GM23248 (cell line): Measurements from ENCODE around the gene MRPL57. TPM values are rescaled to one million over a fixed set of nuclear protein-coding genes. Genes with fewer than 3 reads are reported as not detected.

ENCODE experiments used
- DNase-seq: peaks from one replicate; pipeline ENCODE4 v3.0.0-alpha.2; 2015
- H2AFZ ChIP-seq: fragments of 200-600 bp; sonication (generic); 2 replicates; pipeline ENCODE4 v1.6.1; 2016; ENCODE audit warnings: antibody characterized with exemption
- H3F3A ChIP-seq: fragments of 200-600 bp; sonication (generic); 2 replicates; pipeline ENCODE4 v1.6.1; 2016; ENCODE audit warnings: mild to moderate bottlenecking, antibody characterized with exemption, mixed run types; ENCODE audit not compliant: insufficient read depth
- H3K27ac ChIP-seq: fragments of 200-600 bp; sonication (generic); 2 replicates; pipeline ENCODE4 v1.5.1; 2016; ENCODE audit warnings: mild to moderate bottlenecking
- H3K27me3 ChIP-seq: fragments of 200-600 bp; sonication (generic); replicated peaks from 2 replicates; pipeline ENCODE4 v1.6.1; 2016; ENCODE audit warnings: mild to moderate bottlenecking; ENCODE audit not compliant: insufficient read depth
- H3K36me3 ChIP-seq: fragments of 200-600 bp; sonication (generic); 2 replicates; pipeline ENCODE4 v1.6.1; 2016; ENCODE audit warnings: low read depth, mild to moderate bottlenecking
- H3K4me1 ChIP-seq: fragments of 200-600 bp; sonication (generic); 2 replicates; pipeline ENCODE4 v1.6.1; 2016; ENCODE audit warnings: mild to moderate bottlenecking; ENCODE audit not compliant: insufficient read depth
- H3K4me2 ChIP-seq: fragments of 200-600 bp; sonication (generic); one replicate; pipeline ENCODE4 v1.6.1; 2016; ENCODE audit warnings: mild to moderate bottlenecking; ENCODE audit not compliant: unreplicated experiment
- H3K4me3 ChIP-seq: fragments of 200-600 bp; sonication (generic); 2 replicates; pipeline ENCODE4 v1.5.1; 2016; ENCODE audit warnings: mild to moderate bottlenecking
- H3K79me2 ChIP-seq: fragments of 200-600 bp; sonication (generic); 2 replicates; pipeline ENCODE4 v1.6.1; 2016; ENCODE audit warnings: mild to moderate bottlenecking; ENCODE audit not compliant: insufficient read depth
- H3K9ac ChIP-seq: fragments of 200-600 bp; sonication (generic); 2 replicates; pipeline ENCODE4 v1.6.1; 2016; ENCODE audit warnings: mild to moderate bottlenecking
- H3K9me2 ChIP-seq: fragments of 200-600 bp; sonication (generic); 2 replicates; pipeline ENCODE4 v1.6.1; 2016; ENCODE audit warnings: mixed run types, mild to moderate bottlenecking, moderate library complexity; ENCODE audit not compliant: insufficient read depth
- H3K9me3 ChIP-seq: fragments of 200-600 bp; sonication (generic); one replicate; pipeline ENCODE4 v1.6.1; 2017; ENCODE audit warnings: low read depth
- H4K20me1 ChIP-seq: fragments of 200-600 bp; sonication (generic); 2 replicates; pipeline ENCODE4 v1.6.0; 2016; ENCODE audit not compliant: insufficient read depth
- EZH2 ChIP-seq: fragments of 200-600 bp; sonication (generic); IDR thresholded peaks from 2 replicates; pipeline ENCODE4 v1.6.1; 2018; ENCODE audit warnings: antibody characterized with exemption, mild to moderate bottlenecking; ENCODE audit not compliant: insufficient read depth, poor library complexity, severe bottlenecking
- EZH2phosphoT487 ChIP-seq: fragments of 200-600 bp; sonication (generic); IDR thresholded peaks from 2 replicates; pipeline ENCODE4 v1.6.1; 2018; ENCODE audit warnings: antibody characterized with exemption, moderate library complexity, mild to moderate bottlenecking, low read depth; ENCODE audit not compliant: insufficient read depth
- WGBS, 2 experiments: methylation state at CpG; one replicate each; pipeline ENCODE4 v1.1.6; 2015 to 2017; ENCODE audit warnings: low lambda C conversion rate in 2 of 2, low coverage in 1 of 2; ENCODE audit errors: missing lambda C conversion rate in 2 of 2; 5-methylcytosine and 5-hydroxymethylcytosine counted together
- in situ Hi-C: fragments of 300-500 bp; cut with MboI; formaldehyde crosslinking; loops from 2 replicates; pipeline ENCODE4 v1.15.0; 2020
- polyA plus RNA-seq: library from polyadenylated mRNA; unstranded; fragments of >200 nt; fragmentation: Nextera tagmentation; extraction: Ambion mirVana; gene quantifications from 2 replicates; pipeline ENCODE4 v1.2.1, GENCODE V29; 2016
- total RNA-seq: library from RNA; depleted of rRNA; stranded (reverse); fragments of >200 nt; shearing (Covaris generic); gene quantifications from 2 replicates; pipeline ENCODE4 v1.2.3, GENCODE V29; 2014

The MRPL57 gene
- total and polyA plus RNA-seq, 2 experiments from 2014 or later, result 20.5 to 43.4 TPM

GRCh38 chr13:21137696-21138095 is 38.8 kb upstream of the MRPL57 start:
- H3K4me3 ChIP-seq, result no peak overlapping the region
- H3K4me1 ChIP-seq, result peaks cover 30% of the 10 kb centered on the region
- WGBS, 2 experiments, result 57 to 68% methylated on average over 5 of the region's 5 CpGs
- H2AFZ ChIP-seq, result no peak overlapping the region
- H3K79me2 ChIP-seq, result peaks cover 23% of the 10 kb centered on the region
- no peak overlapping the region for H3K9ac ChIP-seq
- H3F3A ChIP-seq, result no peaks in the 10 kb centered on the region
- TF ChIP-seq EZH2phosphoT487 (no peak), EZH2 (no peak)
- no peaks in the 10 kb centered on the region for H3K9me3 ChIP-seq
- H3K27ac ChIP-seq, result no peak overlapping the region
- peaks cover 1% of the 10 kb centered on the region; the same call in 1 of the 2 replicates for H4K20me1 ChIP-seq
- in situ Hi-C loops, result no loop called here
- no peak overlapping the region for H3K4me2 ChIP-seq
- no peaks in the 10 kb centered on the region for H3K27me3 ChIP-seq
- DNase-seq, result peak; percentile 53
- H3K9me2 ChIP-seq, result no peaks in the 10 kb centered on the region
- peaks cover 5% of the 10 kb centered on the region; the same call in 1 of the 2 replicates for H3K36me3 ChIP-seq

- H4K20me1 ChIP-seq, result peaks cover 3% of the 10 kb centered on the region; the same call in 1 of the 2 replicates
- H3F3A ChIP-seq, result no peaks in the 10 kb centered on the region
- H3K27me3 ChIP-seq, result no peaks in the 10 kb centered on the region
- in situ Hi-C loops, result no loop called here
- H3K9ac ChIP-seq, result no peak overlapping the region
- H3K36me3 ChIP-seq, result peaks cover 13% of the 10 kb centered on the region; the same call in 1 of the 2 replicates
- TF ChIP-seq EZH2 (no peak), EZH2phosphoT487 (no peak)
- no peaks in the 10 kb centered on the region for H3K9me2 ChIP-seq
- H3K79me2 ChIP-seq, result peaks cover 32% of the 10 kb centered on the region
- H3K4me2 ChIP-seq, result no peak overlapping the region
- H3K4me1 ChIP-seq, result peaks cover 34% of the 10 kb centered on the region
- no peaks in the 10 kb centered on the region for H3K9me3 ChIP-seq
- WGBS, 2 experiments, result 97 to 100% methylated on average over 1 of the region's 1 CpG
- H3K27ac ChIP-seq, result no peak overlapping the region
- no peak for DNase-seq
- no peak overlapping the region for H2AFZ ChIP-seq
- H3K4me3 ChIP-seq, result no peak overlapping the region
Measured at GRCh38 chr13:21138561-21138960, 37.9 kb upstream of the MRPL57 start.

DNA sequence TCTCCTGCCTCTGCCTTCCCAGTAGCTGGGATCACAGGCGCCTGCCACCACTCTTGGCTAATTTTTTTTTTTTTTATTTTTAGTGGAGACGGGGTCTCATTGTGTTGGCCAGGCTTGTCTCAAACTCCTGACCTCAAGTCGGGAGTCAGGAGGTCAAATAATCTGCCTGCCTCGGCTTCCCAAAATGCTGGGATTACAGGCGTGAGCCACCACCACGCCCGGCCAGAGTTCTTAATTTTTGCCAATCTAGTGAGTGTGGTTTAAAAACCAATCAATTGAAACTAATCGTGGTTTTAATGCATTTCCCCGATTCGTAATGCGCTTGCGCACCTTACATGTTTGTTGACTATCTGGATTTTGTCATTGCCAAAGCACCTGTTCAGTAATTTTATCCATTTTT is 37.1 kb upstream of the MRPL57 start:
- Histone ChIP-seq H3K9ac (peak overlapping the region; percentile 91), H3K4me1 (peaks cover 26% of the 10 kb centered on the region), H3K4me3 (peak overlapping the region; percentile 93), H3K9me2 (no peaks in the 10 kb centered on the region), H3K9me3 (no peaks in the 10 kb centered on the region), H4K20me1 (peaks cover 3% of the 10 kb centered on the region; the same call in 1 of the 2 replicates), H3F3A (no peaks in the 10 kb centered on the region), H3K27me3 (no peaks in the 10 kb centered on the region), H3K4me2 (peak overlapping the region; percentile 91), H3K27ac (peak overlapping the region; percentile 89), H3K79me2 (peaks cover 40% of the 10 kb centered on the region), H2AFZ (peak overlapping the region; percentile 92), H3K36me3 (peaks cover 17% of the 10 kb centered on the region; the same call in 1 of the 2 replicates)
- no peak for DNase-seq
- in situ Hi-C loops, result no loop called here
- no peak for TF ChIP-seq EZH2
- TF ChIP-seq EZH2phosphoT487, result no peak
- 95 to 97% methylated on average over 12 of the region's 12 CpGs for WGBS, 2 experiments

DNA sequence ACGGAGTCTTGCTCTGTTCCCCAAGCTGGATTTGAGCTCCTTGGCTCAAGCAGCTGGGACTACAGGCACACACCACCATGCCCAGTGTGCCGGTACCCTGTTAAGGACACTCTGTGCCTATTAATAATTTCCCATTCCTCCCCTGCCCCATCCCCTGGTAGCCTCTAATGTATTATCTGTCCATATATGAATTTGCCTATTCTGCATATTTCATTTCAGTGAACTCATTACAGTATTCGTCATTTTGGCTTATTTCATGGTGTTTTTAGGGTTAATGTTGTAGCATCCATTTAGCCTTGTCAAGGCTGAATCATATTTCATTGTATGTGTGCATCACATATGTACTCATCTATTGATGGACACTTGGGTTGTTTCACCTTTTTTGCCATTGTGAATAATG is 33.7 kb upstream of the MRPL57 start:
- 0 out of 2 replicates have a peak overlapping the region, but pooled peaks have one; percentile 3 for H3K4me3 ChIP-seq
- in situ Hi-C loops, result no loop called here
- WGBS, 2 experiments, result 85 to 90% methylated on average over 3 of the region's 3 CpGs
- no peak overlapping the region for H2AFZ ChIP-seq
- H3K79me2 ChIP-seq, result peaks cover 67% of the 10 kb centered on the region
- H3K27ac ChIP-seq, result no peak overlapping the region
- H3K27me3 ChIP-seq, result no peaks in the 10 kb centered on the region
- peaks cover 24% of the 10 kb centered on the region for H3K4me1 ChIP-seq
- no peak for TF ChIP-seq EZH2phosphoT487
- TF ChIP-seq EZH2, result no peak
- no peaks in the 10 kb centered on the region for H3K9me3 ChIP-seq
- H3K36me3 ChIP-seq, result peaks cover 34% of the 10 kb centered on the region
- DNase-seq, result no peak
- no peaks in the 10 kb centered on the region for H3K9me2 ChIP-seq
- no peak overlapping the region for H3K9ac ChIP-seq
- peaks cover 3% of the 10 kb centered on the region; the same call in 1 of the 2 replicates for H4K20me1 ChIP-seq
- H3F3A ChIP-seq, result peaks cover 13% of the 10 kb centered on the region
- H3K4me2 ChIP-seq, result peak overlapping the region; percentile 8
